Ascending aorta (tissue), 2 donors: Measurements from ENCODE around the gene PLXDC1. TPM values are rescaled to one million over a fixed set of nuclear protein-coding genes. Genes with fewer than 3 reads are reported as not detected.

ENCODE experiments used
- DNase-seq, 2 donors: peaks; one replicate each; pipeline ENCODE4 v3.0.0-alpha.2; 2019; ENCODE audit warnings: low spot score in 2 of 2
- H3K27ac ChIP-seq, 2 donors: fragments of 200-600 bp; sonication (generic); one replicate each; pipeline ENCODE4 v1.5.1; 2016 to 2017; ENCODE audit warnings: mild to moderate bottlenecking in 1 of 2
- H3K27me3 ChIP-seq: fragments of 200-600 bp; sonication (generic); one replicate; pipeline ENCODE4 v1.5.1; 2017
- H3K36me3 ChIP-seq, 2 donors: fragments of 200-600 bp; sonication (generic); one replicate each; pipeline ENCODE4 v1.5.1; 2016
- H3K4me1 ChIP-seq, 2 donors: fragments of 200-600 bp; sonication (generic); one replicate each; pipeline ENCODE4 v1.5.1; 2016 to 2017; ENCODE audit warnings: mild to moderate bottlenecking in 1 of 2
- H3K4me3 ChIP-seq, 2 donors: fragments of 200-600 bp; sonication (generic); one replicate each; pipeline ENCODE4 v1.5.1; 2016 to 2017; ENCODE audit warnings: mild to moderate bottlenecking in 1 of 2
- H3K9me3 ChIP-seq, 2 donors: fragments of 200-600 bp; sonication (generic); one replicate each; pipeline ENCODE4 v1.5.1; 2016
- intact Hi-C: fragments of 100-400 bp; cut with DNase I; formaldehyde crosslinking; loops from one replicate; pipeline ENCODE4 v1.15.1; 2023
- total RNA-seq: library from RNA; depleted of rRNA; stranded (reverse); fragments of >200 nt; gene quantifications from one replicate; pipeline ENCODE4 v1.1.0, GENCODE V29; 2016
- TF ChIP-seq, protein P1 (sequence below), 3 experiments: fragments of 200-600 bp in 2 of 3; fragments of 450-650 bp in 1 of 3; sonication (generic) in 2 of 3; IDR thresholded peaks; one replicate each; pipeline ENCODE4 v1.5.1; 2016 to 2019; ENCODE audit warnings: antibody characterized with exemption in 3 of 3, mild to moderate bottlenecking in 1 of 3, moderate library complexity in 1 of 3

The PLXDC1 gene
- total RNA-seq, 1 donor from 2014 or later: 23.8 TPM

DNA sequence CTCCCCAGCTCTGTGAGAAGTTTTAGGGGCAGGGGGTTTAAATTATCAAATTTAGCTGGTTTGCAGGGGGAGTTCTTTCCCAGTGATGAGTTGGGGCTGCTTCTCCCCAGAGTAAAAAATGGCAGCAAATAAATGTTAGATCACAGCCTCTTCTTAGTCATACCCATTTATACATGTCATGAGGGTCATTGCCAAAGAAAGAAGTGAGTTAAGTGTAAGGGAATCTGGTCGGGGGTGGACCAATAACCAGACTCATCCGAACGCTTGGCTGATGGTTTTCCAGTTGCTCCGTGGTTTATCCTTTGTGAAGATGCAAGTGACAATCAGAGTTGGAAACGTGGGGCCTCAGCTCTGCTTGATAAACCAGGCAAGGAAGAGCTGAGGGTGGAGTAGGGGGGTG, 87.1 kb downstream of the PLXDC1 start:
- H3K27ac ChIP-seq: peak overlapping the region in 1 of 2 donors; percentile 8
- no peak for DNase-seq
- H3K4me3 ChIP-seq: no peak overlapping the region
- H3K4me1 ChIP-seq: peaks cover 4 to 18% of the 10 kb centered on the region in 2 donors
- H3K36me3 ChIP-seq: no peaks in the 10 kb centered on the region
- no peaks in the 10 kb centered on the region for H3K27me3 ChIP-seq
- intact Hi-C loops: no loop called here
- no peaks in the 10 kb centered on the region for H3K9me3 ChIP-seq
- TF ChIP-seq, protein P1, sequence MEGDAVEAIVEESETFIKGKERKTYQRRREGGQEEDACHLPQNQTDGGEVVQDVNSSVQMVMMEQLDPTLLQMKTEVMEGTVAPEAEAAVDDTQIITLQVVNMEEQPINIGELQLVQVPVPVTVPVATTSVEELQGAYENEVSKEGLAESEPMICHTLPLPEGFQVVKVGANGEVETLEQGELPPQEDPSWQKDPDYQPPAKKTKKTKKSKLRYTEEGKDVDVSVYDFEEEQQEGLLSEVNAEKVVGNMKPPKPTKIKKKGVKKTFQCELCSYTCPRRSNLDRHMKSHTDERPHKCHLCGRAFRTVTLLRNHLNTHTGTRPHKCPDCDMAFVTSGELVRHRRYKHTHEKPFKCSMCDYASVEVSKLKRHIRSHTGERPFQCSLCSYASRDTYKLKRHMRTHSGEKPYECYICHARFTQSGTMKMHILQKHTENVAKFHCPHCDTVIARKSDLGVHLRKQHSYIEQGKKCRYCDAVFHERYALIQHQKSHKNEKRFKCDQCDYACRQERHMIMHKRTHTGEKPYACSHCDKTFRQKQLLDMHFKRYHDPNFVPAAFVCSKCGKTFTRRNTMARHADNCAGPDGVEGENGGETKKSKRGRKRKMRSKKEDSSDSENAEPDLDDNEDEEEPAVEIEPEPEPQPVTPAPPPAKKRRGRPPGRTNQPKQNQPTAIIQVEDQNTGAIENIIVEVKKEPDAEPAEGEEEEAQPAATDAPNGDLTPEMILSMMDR (IDR thresholded peaks at IDR 0.05): no peak

DNA sequence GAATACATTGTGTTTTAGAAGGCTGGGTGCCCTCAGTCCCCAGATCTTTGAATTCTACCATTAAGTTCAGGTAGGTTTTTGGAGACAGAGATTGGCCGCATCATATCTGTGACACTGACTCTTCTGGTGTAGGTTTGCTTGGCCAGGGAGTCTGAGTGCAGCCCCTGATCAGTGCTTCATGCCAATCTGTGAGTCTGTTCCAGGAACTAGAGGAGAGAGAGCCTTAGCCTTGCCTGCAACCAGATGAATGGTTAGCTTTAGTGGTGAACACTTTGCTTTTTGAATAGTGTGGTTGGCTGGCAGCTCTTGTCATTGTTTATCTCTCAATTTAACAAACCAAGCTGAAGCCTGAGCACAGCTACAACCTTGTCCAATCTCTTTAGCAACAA, 87.8 kb downstream of the PLXDC1 start:
- H3K9me3 ChIP-seq: no peaks in the 10 kb centered on the region
- DNase-seq: no peak
- no peak overlapping the region for H3K4me3 ChIP-seq
- TF ChIP-seq, protein P1 (IDR thresholded peaks at IDR 0.05): no peak
- H3K27ac ChIP-seq: peak overlapping the region in 1 of 2 donors; percentile 19
- intact Hi-C loops: no loop called here
- H3K36me3 ChIP-seq: no peaks in the 10 kb centered on the region
- no peaks in the 10 kb centered on the region for H3K27me3 ChIP-seq
- H3K4me1 ChIP-seq: peaks cover 4 to 18% of the 10 kb centered on the region in 2 donors

DNA sequence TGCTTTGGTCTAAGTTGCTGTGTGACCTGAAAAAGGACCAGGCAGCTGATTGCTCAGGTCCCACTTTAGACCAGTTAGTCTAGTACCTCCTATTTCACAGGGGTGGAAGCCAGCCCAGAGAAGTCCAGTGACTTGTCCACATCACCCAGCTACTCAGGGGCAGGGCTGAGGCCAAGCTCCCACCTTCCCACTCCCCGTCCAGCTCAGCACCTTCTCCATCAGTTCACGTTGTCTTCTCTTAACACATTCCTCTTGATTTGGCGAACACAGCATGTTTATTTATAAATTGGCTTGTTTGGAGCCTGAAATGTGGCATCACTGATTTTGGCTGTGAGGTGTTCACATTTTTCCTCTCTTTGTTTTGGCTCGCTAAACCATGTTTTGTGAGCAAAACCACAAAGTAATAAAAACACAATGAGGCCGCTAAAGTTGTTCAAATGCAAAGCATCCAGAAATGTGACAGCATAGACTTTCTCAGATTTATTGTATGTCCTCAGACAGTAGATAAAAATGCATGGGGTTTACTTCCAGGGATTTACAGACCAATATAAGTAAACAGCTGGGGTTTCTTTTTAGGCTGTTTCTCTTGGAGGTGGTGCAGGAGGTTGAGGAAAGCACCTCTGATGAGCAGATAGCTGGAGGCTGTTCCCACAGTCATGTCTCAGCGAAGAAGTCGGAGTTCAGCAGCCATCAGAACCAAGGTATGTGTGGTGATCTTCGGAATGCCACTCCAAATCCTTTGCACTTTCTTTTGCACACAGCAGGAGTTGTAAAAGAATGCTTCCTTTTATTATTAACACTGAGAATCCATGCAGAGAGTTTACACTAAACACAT, 88.4 kb downstream of the PLXDC1 start:
- peak overlapping the region in 1 of 2 donors; percentile 19 for H3K27ac ChIP-seq
- H3K36me3 ChIP-seq: no peaks in the 10 kb centered on the region
- H3K4me3 ChIP-seq: no peak overlapping the region
- H3K9me3 ChIP-seq: no peaks in the 10 kb centered on the region
- H3K4me1 ChIP-seq: peaks cover 4 to 18% of the 10 kb centered on the region in 2 donors
- TF ChIP-seq, protein P1 (IDR thresholded peaks at IDR 0.05): no peak
- intact Hi-C loops: no loop called here
- no peak for DNase-seq
- no peaks in the 10 kb centered on the region for H3K27me3 ChIP-seq

DNA sequence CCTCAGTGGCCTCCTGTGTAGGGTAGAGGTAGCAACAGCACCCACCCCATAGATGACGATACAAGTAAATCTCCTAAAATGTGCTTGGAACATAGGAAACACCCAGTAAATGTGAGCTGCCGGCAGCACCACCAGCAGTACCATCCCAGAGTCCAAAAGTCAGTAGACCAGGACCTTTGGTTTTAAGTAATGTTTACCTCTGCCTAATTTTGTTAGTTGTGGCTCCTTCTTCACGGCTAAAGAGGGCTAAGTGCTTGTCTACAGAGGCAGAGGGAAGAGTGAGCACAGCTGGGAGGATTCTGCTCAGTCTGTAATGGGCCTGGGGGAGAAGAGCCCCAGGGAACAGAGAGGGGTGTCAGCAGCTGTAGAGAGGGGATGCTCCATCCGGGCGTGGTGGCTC, 92.9 kb downstream of the PLXDC1 start:
- Histone ChIP-seq H3K9me3 (no peaks in the 10 kb centered on the region), H3K27ac (peak overlapping the region in 1 of 2 donors; percentile 17), H3K4me1 (peaks cover 4 to 10% of the 10 kb centered on the region in 2 donors), H3K27me3 (no peaks in the 10 kb centered on the region), H3K36me3 (no peaks in the 10 kb centered on the region), H3K4me3 (no peak overlapping the region)
- DNase-seq: no peak
- TF ChIP-seq, protein P1 (IDR thresholded peaks at IDR 0.05): no peak
- intact Hi-C loops: no loop called here

DNA sequence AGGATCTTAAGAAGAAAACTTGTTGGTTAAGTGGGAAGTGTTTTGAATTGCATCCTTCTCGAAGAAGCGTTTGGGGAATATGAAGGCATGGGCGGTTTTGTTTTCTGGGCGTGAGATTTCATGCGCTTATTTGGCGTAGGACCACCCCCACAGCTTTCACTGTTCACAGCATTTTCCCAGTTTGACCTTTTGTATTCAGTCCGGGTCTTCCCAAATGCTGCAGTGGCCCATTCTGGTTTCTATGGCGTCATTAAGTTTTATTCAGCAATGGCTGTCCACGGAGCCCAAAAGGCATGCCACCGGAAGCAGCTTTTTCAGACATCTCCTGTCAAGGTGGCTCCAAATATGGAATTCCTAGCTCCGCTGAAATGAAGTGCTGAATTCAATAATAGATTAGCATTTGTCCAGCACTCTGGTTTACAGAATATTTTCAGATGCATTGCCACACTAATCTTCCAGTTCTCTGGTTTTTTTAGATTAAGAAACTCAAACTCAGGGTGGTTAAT, 93.7 kb downstream of the PLXDC1 start:
- Histone ChIP-seq H3K36me3 (no peaks in the 10 kb centered on the region), H3K4me3 (peak overlapping the region in 1 of 2 donors; percentile 72), H3K4me1 (peaks cover 2 to 3% of the 10 kb centered on the region in 2 donors), H3K9me3 (no peaks in the 10 kb centered on the region), H3K27ac (peak overlapping the region in 1 of 2 donors; percentile 17), H3K27me3 (no peaks in the 10 kb centered on the region)
- no peak for DNase-seq
- intact Hi-C loops: no loop called here
- TF ChIP-seq, protein P1 (IDR thresholded peaks at IDR 0.05): no peak
